HEK293 (cell line): ENCODE measurements around the gene ZFC3H1.

Source experiments
- CTCF ChIA-PET: fragments of 350-600 bp; formaldehyde crosslinking; extraction: SDS; loops from one replicate; lab custom pipeline; 2021; ENCODE audit warnings: antibody characterized with exemption; lab: Yijun Ruan, JAX
- POLR2A ChIA-PET: fragments of 300-600 bp; formaldehyde crosslinking; extraction: SDS; loops from one replicate; lab custom pipeline; 2020; ENCODE audit warnings: antibody characterized with exemption, inconsistent platforms; lab: Yijun Ruan, JAX
- H3K27ac ChIP-seq: fragments of 200-500 bp; sonication (Bioruptor generic); 2 replicates; pipeline ENCODE4 v1.5.1; 2014; ENCODE audit warnings: low read depth, low read length, control low read depth, inconsistent platforms; ENCODE audit errors: extremely low read depth
- H3K36me3 ChIP-seq, 2 experiments: fragments of 200-500 bp in 1 of 2; sonication (Bioruptor generic) in 1 of 2; 1 replicate in 1 of 2; 2 replicates in 1 of 2; pipeline ENCODE4 v1.5.1; 2014 to 2017; ENCODE audit warnings: inconsistent platforms in 2 of 2, low read length in 2 of 2; ENCODE audit not compliant: control insufficient read depth in 2 of 2, insufficient read depth in 1 of 2
- H3K4me1 ChIP-seq: fragments of 200-500 bp; sonication (Bioruptor generic); 2 replicates; pipeline ENCODE4 v1.5.1; 2014; ENCODE audit warnings: mild to moderate bottlenecking, low read length, inconsistent platforms; ENCODE audit not compliant: control insufficient read depth, insufficient read depth
- H3K4me3 ChIP-seq: 2 replicates; pipeline ENCODE4 v1.5.1; 2011; ENCODE audit warnings: low read depth, mild to moderate bottlenecking, control low read depth, low read length, moderate library complexity
- H3K9me3 ChIP-seq: fragments of 200-500 bp; sonication (Bioruptor generic); 2 replicates; pipeline ENCODE4 v1.5.1; 2014; ENCODE audit warnings: low read depth, low read length, inconsistent platforms; ENCODE audit not compliant: control insufficient read depth, insufficient read depth
- GLIS1 ChIP-seq: fragments of 450-650 bp; formaldehyde crosslinking; IDR thresholded peaks from 2 replicates; pipeline ENCODE4 v1.5.1; 2016; ENCODE audit warnings: missing biosample characterization, missing genetic modification characterization
- KLF9 ChIP-seq: fragments of 450-650 bp; formaldehyde crosslinking; IDR thresholded peaks from 2 replicates; pipeline ENCODE4 v1.5.1; 2016; ENCODE audit warnings: missing biosample characterization, missing genetic modification characterization, low read depth
- RBAK ChIP-seq: fragments of 450-650 bp; formaldehyde crosslinking; IDR thresholded peaks from 2 replicates; pipeline ENCODE4 v1.5.1; 2016; ENCODE audit warnings: missing biosample characterization, missing genetic modification characterization
- SALL2 ChIP-seq: fragments of 450-650 bp; formaldehyde crosslinking; IDR thresholded peaks from 2 replicates; pipeline ENCODE4 v1.5.0; 2017; ENCODE audit warnings: missing biosample characterization, mild to moderate bottlenecking, missing genetic modification characterization, borderline replicate concordance
- WT1 ChIP-seq: fragments of 450-650 bp; formaldehyde crosslinking; IDR thresholded peaks from 2 replicates; pipeline ENCODE4 v1.5.1; 2016; ENCODE audit warnings: missing biosample characterization, missing genetic modification characterization
- ZIC2 ChIP-seq: fragments of 450-650 bp; formaldehyde crosslinking; IDR thresholded peaks from 2 replicates; pipeline ENCODE4 v1.5.1; 2016; ENCODE audit warnings: missing biosample characterization, missing genetic modification characterization
- ZNF121 ChIP-seq: fragments of 450-650 bp; formaldehyde crosslinking; IDR thresholded peaks from 2 replicates; pipeline ENCODE4 v1.5.1; 2016; ENCODE audit warnings: missing biosample characterization, missing genetic modification characterization
- ZNF202 ChIP-seq: fragments of 450-650 bp; formaldehyde crosslinking; IDR thresholded peaks from 2 replicates; pipeline ENCODE4 v1.5.1; 2016; ENCODE audit warnings: missing biosample characterization, missing genetic modification characterization, borderline replicate concordance
- ZNF302 ChIP-seq: fragments of 450-650 bp; formaldehyde crosslinking; IDR thresholded peaks from 2 replicates; pipeline ENCODE4 v1.5.1; 2016; ENCODE audit warnings: missing biosample characterization, missing genetic modification characterization, low read depth
- ZNF354C ChIP-seq: fragments of 450-650 bp; formaldehyde crosslinking; IDR thresholded peaks from 2 replicates; pipeline ENCODE4 v1.5.1; 2016; ENCODE audit warnings: missing biosample characterization, missing genetic modification characterization, low read depth, borderline replicate concordance
- ZNF423 ChIP-seq: fragments of 450-650 bp; formaldehyde crosslinking; IDR thresholded peaks from 2 replicates; pipeline ENCODE4 v1.5.1; 2016; ENCODE audit warnings: missing biosample characterization, missing genetic modification characterization
- ZNF48 ChIP-seq: fragments of 450-650 bp; formaldehyde crosslinking; IDR thresholded peaks from 2 replicates; pipeline ENCODE4 v1.5.1; 2016; ENCODE audit warnings: missing biosample characterization, missing genetic modification characterization
- ZNF529 ChIP-seq: fragments of 450-650 bp; formaldehyde crosslinking; IDR thresholded peaks from 2 replicates; pipeline ENCODE4 v1.5.1; 2017; ENCODE audit warnings: missing genetic modification characterization, missing biosample characterization; ENCODE audit not compliant: insufficient replicate concordance
- ZNF558 ChIP-seq: fragments of 450-650 bp; formaldehyde crosslinking; IDR thresholded peaks from 2 replicates; pipeline ENCODE4 v1.5.1; 2016; ENCODE audit warnings: missing biosample characterization, missing genetic modification characterization
- ZNF623 ChIP-seq: fragments of 450-650 bp; formaldehyde crosslinking; IDR thresholded peaks from 2 replicates; pipeline ENCODE4 v1.5.1; 2016; ENCODE audit warnings: missing biosample characterization, missing genetic modification characterization
- TF ChIP-seq, protein P1 (sequence below): fragments of 450-650 bp; formaldehyde crosslinking; IDR thresholded peaks from 2 replicates; pipeline ENCODE4 v1.5.1; 2016; ENCODE audit warnings: missing biosample characterization, missing genetic modification characterization
- TF ChIP-seq, protein P2 (sequence below): fragments of 450-650 bp; formaldehyde crosslinking; IDR thresholded peaks from 2 replicates; pipeline ENCODE4 v1.5.1; 2017; ENCODE audit warnings: missing biosample characterization, missing genetic modification characterization
- TF ChIP-seq, protein P3 (sequence below): fragments of 450-650 bp; formaldehyde crosslinking; IDR thresholded peaks from 2 replicates; pipeline ENCODE4 v1.5.1; 2017; ENCODE audit warnings: missing biosample characterization, missing genetic modification characterization
- TF ChIP-seq, protein P4 (sequence below): fragments of 450-650 bp; formaldehyde crosslinking; IDR thresholded peaks from 2 replicates; pipeline ENCODE4 v1.5.1; 2016; ENCODE audit warnings: missing biosample characterization, missing genetic modification characterization

The ZFC3H1 gene

DNA sequence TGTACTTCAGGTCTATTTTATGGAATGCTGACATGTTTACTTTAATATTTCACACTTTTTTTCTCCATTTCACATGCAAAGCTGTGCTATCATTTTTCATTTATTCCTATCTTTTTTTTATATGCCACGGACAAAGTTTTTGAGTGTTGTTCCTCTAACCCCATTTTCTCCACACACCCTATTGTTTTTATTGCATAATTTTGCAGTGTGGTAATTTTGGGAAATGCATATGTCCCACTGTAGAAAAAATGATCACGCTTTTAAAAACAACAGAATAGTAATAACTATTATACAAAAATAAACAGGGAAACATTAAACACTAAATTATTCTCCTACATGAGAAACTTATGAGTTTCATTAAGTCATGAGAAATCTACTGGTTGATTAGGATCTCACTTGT lies 14.2 kb downstream of the ZFC3H1 start (continued):
- TF ChIP-seq ZNF529 (tag by site-specific recombination) (no peak), SALL2 (tag by site-specific recombination) (no peak)
- TF ChIP-seq, protein P1, sequence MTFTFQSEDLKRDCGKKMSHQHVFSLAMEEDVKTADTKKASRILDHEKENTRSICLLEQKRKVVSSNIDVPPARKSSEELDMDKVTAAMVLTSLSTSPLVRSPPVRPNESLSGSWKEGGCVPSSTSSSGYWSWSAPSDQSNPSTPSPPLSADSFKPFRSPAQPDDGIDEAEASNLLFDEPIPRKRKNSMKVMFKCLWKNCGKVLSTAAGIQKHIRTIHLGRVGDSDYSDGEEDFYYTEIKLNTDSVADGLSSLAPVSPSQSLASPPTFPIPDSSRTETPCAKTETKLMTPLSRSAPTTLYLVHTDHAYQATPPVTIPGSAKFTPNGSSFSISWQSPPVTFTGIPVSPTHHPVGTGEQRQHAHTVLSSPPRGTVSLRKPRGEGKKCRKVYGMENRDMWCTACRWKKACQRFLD (tag by site-specific recombination), result no peak
- TF ChIP-seq, protein P2, sequence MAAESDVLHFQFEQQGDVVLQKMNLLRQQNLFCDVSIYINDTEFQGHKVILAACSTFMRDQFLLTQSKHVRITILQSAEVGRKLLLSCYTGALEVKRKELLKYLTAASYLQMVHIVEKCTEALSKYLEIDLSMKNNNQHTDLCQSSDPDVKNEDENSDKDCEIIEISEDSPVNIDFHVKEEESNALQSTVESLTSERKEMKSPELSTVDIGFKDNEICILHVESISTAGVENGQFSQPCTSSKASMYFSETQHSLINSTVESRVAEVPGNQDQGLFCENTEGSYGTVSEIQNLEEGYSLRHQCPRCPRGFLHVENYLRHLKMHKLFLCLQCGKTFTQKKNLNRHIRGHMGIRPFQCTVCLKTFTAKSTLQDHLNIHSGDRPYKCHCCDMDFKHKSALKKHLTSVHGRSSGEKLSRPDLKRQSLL, result no peak

DNA sequence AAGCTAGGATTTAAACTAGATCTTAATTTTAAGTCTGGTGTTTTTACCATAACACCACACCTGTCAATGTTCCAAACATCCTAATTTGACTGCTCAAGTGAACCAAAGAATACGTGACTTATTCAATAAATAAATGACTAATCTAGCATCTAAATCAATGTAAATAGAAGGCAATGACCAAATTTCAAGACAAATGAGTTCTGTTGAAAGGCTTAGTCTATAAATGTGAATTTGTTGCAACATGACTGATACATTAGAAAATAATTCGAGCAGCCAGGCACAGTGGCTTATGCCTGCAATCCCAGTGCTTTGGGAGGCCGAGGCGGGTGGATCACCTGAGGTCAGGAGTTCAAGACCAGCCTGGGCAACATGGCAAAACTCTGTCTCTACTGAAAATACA lies 15.1 kb downstream of the ZFC3H1 start:
- peaks cover 40 to 77% of the 10 kb centered on the region in 2 experiments for H3K36me3 ChIP-seq

DNA sequence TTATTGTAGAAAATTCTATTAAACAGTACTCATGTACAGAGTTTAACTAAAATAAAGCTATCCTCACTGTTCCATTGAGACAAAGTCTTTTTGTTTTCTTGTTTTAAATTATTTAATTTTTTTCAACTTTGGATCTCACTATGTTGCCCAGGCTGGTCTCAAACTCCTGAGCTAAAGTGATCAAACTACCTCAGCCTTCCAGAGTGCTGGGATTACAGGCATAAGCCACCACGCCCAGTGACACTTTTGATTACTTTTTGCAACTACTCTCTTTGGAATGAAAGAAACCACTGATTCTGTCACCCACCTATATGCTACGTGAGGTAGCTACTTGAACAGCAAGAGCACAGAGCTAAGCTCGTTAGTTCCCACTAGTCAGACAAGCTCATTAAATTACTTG lies 17.1 kb downstream of the ZFC3H1 start:
- CTCF ChIA-PET, result interaction anchor here (0.6 to 2.7 kb wide), 6 partner anchors 10 to 1299 kb away, joined by 3 to 21 read pairs (median 4); no protein-coding TSS in a partner anchor

More for the DNA sequence above, 15.1 kb downstream of the ZFC3H1 start:
- ChIA-PET POLR2A (interaction anchor here (0.6 to 2.0 kb wide), 2 partner anchors 15 to 28 kb away, joined by 3 to 6 read pairs; partner anchors contain the start of genes THAP2 and ZFC3H1), CTCF (interaction anchor here (1.3 kb wide), 1 partner anchor 12 kb away, joined by 5 read pairs; no protein-coding TSS in a partner anchor)
- H3K27ac ChIP-seq, result no peak overlapping the region
- no peaks in the 10 kb centered on the region for H3K4me1 ChIP-seq
- no peaks in the 10 kb centered on the region for H3K9me3 ChIP-seq
- TF ChIP-seq ZNF48 (tag by site-specific recombination) (no peak), ZNF623 (tag by site-specific recombination) (no peak)
- H3K4me3 ChIP-seq, result no peak overlapping the region

DNA sequence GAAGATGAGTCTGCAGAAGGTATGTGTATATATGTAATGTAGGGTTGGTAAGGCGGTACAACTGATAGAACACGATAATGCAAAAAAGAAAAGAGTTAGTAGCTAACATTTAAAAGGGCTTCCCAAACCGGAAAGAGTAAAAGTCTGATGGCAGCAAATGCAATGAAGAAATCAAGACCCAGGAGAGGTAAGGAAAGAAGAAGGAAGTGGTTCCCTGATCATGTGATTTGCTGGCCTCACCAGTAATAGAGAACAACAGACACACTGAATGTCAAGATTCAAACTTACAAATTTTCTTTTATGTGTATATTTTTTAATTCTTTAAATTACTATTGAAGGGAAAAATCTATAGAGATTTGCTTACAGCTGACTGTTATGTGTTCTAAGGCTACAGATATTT lies 18.4 kb downstream of the ZFC3H1 start:
- H3K27ac ChIP-seq, result no peak overlapping the region
- ChIA-PET CTCF (interaction anchor here (0.7 to 2.7 kb wide), 3 partner anchors 9 to 202 kb away, joined by 3 to 21 read pairs (median 3); no protein-coding TSS in a partner anchor), POLR2A (no interaction called here)
- H3K4me1 ChIP-seq, result no peaks in the 10 kb centered on the region
- H3K36me3 ChIP-seq, result peaks cover 57 to 78% of the 10 kb centered on the region in 2 experiments
- no peaks in the 10 kb centered on the region for H3K9me3 ChIP-seq
- no peak overlapping the region for H3K4me3 ChIP-seq
- TF ChIP-seq GLIS1, result no peak
- no peak for TF ChIP-seq WT1
- TF ChIP-seq ZNF202 (tag by site-specific recombination), result no peak
- TF ChIP-seq KLF9 (tag by site-specific recombination), result no peak
- TF ChIP-seq ZIC2 (tag by site-specific recombination), result no peak
- no peak for TF ChIP-seq RBAK (tag by site-specific recombination)
- TF ChIP-seq ZNF121 (tag by site-specific recombination), result no peak
- no peak for TF ChIP-seq ZNF302 (tag by site-specific recombination)
- TF ChIP-seq ZNF354C (tag by site-specific recombination), result no peak
- TF ChIP-seq ZNF558, result no peak
- no peak for TF ChIP-seq ZNF423 (tag by site-specific recombination)
- TF ChIP-seq ZNF529 (tag by site-specific recombination), result no peak
- TF ChIP-seq, protein P3, sequence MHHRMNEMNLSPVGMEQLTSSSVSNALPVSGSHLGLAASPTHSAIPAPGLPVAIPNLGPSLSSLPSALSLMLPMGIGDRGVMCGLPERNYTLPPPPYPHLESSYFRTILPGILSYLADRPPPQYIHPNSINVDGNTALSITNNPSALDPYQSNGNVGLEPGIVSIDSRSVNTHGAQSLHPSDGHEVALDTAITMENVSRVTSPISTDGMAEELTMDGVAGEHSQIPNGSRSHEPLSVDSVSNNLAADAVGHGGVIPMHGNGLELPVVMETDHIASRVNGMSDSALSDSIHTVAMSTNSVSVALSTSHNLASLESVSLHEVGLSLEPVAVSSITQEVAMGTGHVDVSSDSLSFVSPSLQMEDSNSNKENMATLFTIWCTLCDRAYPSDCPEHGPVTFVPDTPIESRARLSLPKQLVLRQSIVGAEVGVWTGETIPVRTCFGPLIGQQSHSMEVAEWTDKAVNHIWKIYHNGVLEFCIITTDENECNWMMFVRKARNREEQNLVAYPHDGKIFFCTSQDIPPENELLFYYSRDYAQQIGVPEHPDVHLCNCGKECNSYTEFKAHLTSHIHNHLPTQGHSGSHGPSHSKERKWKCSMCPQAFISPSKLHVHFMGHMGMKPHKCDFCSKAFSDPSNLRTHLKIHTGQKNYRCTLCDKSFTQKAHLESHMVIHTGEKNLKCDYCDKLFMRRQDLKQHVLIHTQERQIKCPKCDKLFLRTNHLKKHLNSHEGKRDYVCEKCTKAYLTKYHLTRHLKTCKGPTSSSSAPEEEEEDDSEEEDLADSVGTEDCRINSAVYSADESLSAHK, result no peak

More for the DNA sequence above, 17.1 kb downstream of the ZFC3H1 start:
- H3K27ac ChIP-seq, result no peak overlapping the region
- no peak overlapping the region for H3K4me3 ChIP-seq
- H3K36me3 ChIP-seq, result peaks cover 52 to 76% of the 10 kb centered on the region in 2 experiments
- no peaks in the 10 kb centered on the region for H3K9me3 ChIP-seq
- TF ChIP-seq, protein P4, sequence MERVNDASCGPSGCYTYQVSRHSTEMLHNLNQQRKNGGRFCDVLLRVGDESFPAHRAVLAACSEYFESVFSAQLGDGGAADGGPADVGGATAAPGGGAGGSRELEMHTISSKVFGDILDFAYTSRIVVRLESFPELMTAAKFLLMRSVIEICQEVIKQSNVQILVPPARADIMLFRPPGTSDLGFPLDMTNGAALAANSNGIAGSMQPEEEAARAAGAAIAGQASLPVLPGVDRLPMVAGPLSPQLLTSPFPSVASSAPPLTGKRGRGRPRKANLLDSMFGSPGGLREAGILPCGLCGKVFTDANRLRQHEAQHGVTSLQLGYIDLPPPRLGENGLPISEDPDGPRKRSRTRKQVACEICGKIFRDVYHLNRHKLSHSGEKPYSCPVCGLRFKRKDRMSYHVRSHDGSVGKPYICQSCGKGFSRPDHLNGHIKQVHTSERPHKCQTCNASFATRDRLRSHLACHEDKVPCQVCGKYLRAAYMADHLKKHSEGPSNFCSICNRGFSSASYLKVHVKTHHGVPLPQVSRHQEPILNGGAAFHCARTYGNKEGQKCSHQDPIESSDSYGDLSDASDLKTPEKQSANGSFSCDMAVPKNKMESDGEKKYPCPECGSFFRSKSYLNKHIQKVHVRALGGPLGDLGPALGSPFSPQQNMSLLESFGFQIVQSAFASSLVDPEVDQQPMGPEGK, result no peak
- peak; percentile 78 for TF ChIP-seq ZNF121 (tag by site-specific recombination)
- POLR2A ChIA-PET, result interaction anchor here (0.8 to 0.9 kb wide), 2 partner anchors 16 to 108 kb away, joined by 3 read pairs; partner anchors contain the start of gene RAB21
- no peaks in the 10 kb centered on the region for H3K4me1 ChIP-seq
